KOPT-K1 (cell line): ENCODE results near the gene GALNT7.

ENCODE experiments used
- H3K27ac ChIP-seq: fragments of 200-600 bp; sonication (generic); 2 replicates; pipeline ENCODE4 v1.5.1; 2016; ENCODE audit warnings: antibody characterized with exemption, mild to moderate bottlenecking, low read depth, low read length; ENCODE audit not compliant: poor library complexity, severe bottlenecking
- H3K36me3 ChIP-seq: fragments of 200-600 bp; sonication (generic); 2 replicates; pipeline ENCODE4 v1.5.1; 2017; ENCODE audit warnings: antibody characterized with exemption, mild to moderate bottlenecking, low read length, moderate library complexity; ENCODE audit not compliant: insufficient read depth
- H3K9me3 ChIP-seq: fragments of 200-600 bp; sonication (generic); 2 replicates; pipeline ENCODE4 v1.5.1; 2017; ENCODE audit warnings: antibody characterized with exemption, low read length, mild to moderate bottlenecking; ENCODE audit not compliant: insufficient read depth, poor library complexity, severe bottlenecking

The GALNT7 gene

DNA sequence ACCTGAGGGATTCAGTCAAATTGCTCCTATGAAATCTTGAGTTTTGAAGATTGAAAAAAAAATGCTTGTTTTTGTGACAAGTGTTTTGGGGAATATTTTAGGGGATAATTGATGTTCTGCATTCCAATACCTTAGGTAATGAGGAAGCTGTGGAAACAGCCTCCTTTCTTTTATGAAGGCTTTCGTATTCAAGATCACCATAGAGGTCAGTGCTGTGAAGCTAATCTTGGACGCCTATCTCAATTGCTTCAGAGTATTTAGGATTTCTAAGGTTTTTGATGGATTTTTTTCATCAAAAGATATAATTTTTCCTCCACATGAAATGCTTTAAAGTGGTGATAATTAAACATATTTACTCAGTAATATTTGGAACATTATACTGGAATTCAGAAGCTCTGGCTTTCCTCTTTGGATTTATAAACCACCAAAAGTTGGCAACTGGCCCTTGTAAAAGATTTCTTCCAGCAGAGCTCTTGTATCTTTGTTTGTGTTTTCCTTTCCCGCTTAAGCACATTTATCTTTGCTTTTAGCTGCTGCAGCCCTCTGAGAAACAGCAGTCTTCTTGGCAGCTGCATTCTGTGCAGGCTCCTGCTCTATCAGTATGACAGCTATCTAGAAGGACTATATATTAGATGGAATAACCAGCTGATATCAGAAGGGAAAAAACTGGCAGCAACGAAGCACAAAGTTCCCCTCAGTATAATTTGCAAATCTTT lies 101.9 kb downstream of the GALNT7 start:
- peaks cover 11% of the 10 kb centered on the region for H3K36me3 ChIP-seq
- H3K27ac ChIP-seq: no peak overlapping the region
- H3K9me3 ChIP-seq: peaks cover 19% of the 10 kb centered on the region

- H3K9me3 ChIP-seq: peaks cover 22% of the 10 kb centered on the region
- peaks cover 11% of the 10 kb centered on the region for H3K36me3 ChIP-seq
- no peak overlapping the region for H3K27ac ChIP-seq
Measured at GRCh38 chr4:173272314-173272713, 103.7 kb downstream of the GALNT7 start.

DNA sequence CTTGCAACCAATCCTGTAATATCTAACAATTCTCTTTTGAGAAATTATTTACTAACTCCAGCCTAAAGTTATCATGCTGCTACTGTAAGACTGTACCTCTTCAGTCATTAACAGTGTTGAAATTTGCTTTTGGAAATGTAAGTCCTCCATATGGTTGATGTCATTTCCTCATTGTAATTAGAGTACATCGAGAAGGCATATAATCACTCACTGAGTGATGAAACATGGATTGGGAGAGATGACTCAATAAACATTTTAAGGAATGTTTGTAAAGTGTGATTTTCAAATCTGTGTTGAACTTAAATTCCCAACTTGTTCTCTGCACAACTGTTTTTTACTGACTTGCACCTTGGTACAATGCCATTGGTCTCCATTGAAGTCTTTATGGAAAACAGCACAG lies 104.4 kb downstream of the GALNT7 start:
- Histone ChIP-seq H3K9me3 (peaks cover 22% of the 10 kb centered on the region), H3K36me3 (peaks cover 11% of the 10 kb centered on the region), H3K27ac (no peak overlapping the region)

- H3K27ac ChIP-seq: no peak overlapping the region
- peaks cover 11% of the 10 kb centered on the region for H3K36me3 ChIP-seq
- peaks cover 22% of the 10 kb centered on the region for H3K9me3 ChIP-seq
Measured at GRCh38 chr4:173273941-173274340, 105.3 kb downstream of the GALNT7 start.

- Histone ChIP-seq H3K9me3 (peaks cover 22% of the 10 kb centered on the region), H3K27ac (no peak overlapping the region), H3K36me3 (peaks cover 11% of the 10 kb centered on the region)
Measured at GRCh38 chr4:173274744-173275143, 106.1 kb downstream of the GALNT7 start.

DNA sequence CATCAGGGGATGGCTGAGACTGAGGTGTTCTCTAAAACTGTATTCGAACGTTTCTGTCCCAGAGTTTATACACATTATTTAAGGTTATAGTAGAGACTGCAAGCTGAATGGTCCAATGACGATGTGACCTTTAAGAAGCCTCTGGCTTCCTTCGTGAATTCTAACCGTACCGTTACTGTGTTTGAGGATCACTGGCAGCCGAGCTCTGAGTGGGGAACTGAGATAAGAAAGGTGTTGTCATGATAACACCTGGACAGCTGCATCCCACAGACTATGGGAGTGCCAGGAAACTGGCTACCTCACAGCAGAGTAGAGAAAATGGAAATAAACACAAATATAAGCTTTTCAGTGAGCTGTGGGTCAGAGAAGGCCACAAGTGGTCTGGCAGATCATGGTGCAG lies 106.5 kb downstream of the GALNT7 start:
- peaks cover 22% of the 10 kb centered on the region for H3K9me3 ChIP-seq
- peaks cover 11% of the 10 kb centered on the region for H3K36me3 ChIP-seq
- H3K27ac ChIP-seq: no peak overlapping the region

DNA sequence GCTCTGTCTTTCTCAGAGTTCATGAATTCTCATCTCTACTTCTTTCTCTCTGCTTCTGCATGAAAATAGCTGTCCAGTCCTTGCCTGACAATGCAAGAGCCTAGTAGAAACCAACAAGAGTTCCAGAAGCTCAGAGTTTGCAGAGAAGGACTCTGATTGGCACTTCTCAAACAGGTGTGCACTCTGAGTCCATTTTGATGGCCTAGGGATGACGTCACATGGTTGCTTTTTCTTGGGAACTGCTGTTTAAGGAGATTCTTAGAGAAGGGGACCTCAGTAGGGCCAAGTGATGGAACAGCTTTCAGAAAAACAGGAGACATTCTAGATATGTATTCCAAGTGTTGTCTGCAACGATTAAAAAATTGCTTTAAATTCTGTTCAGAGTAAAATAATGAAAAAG lies 108.7 kb downstream of the GALNT7 start:
- Histone ChIP-seq H3K36me3 (peaks cover 11% of the 10 kb centered on the region), H3K9me3 (peaks cover 27% of the 10 kb centered on the region), H3K27ac (no peak overlapping the region)

GRCh38 chr4:173280998-173281397 lies 112.4 kb downstream of the GALNT7 start:
- Histone ChIP-seq H3K9me3 (peaks cover 32% of the 10 kb centered on the region), H3K36me3 (peaks cover 5% of the 10 kb centered on the region; the same call in 1 of the 2 replicates), H3K27ac (no peak overlapping the region)

DNA sequence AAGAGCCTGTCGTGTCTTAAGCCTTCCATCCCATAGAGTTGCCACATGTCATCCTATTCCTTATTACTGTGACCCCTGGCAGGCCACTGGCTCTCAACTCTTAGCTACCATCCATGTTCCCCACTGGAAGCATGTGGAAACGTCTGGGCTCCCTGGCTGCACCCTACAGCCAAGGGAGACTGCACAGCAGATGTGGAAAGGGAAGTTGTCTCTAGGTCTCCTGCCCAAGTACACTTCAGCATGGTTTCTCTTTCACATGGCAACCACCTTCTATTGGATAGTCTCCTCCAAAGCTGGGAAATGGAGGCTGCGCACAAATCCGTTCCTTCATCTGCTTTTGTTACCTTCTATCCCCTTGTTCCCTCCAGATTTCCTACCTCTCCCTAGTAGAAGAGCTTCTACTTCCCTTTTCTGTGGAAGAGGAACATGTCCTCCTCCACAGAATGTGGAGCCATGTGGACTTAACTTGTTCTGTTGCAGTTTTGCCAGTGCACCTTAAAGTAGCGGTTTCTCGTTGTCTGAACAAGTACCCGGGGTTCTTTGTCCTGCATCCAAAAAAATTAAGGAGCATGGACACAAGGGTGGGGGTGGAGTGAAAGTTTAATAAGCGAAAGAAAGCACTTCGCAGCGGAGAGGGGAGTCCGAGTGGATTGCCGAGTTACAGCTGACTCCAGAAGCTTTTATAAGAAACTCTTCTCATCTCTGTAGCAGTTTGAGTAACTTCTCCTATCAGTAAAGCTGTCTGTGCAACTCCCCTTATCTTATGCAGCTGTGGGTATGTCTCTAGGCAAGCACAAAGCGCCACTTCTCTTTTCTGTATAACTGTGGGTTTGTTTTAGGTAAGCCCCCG lies 113.0 kb downstream of the GALNT7 start:
- Histone ChIP-seq H3K9me3 (peaks cover 38% of the 10 kb centered on the region), H3K36me3 (peaks cover 11% of the 10 kb centered on the region), H3K27ac (no peak overlapping the region)

DNA sequence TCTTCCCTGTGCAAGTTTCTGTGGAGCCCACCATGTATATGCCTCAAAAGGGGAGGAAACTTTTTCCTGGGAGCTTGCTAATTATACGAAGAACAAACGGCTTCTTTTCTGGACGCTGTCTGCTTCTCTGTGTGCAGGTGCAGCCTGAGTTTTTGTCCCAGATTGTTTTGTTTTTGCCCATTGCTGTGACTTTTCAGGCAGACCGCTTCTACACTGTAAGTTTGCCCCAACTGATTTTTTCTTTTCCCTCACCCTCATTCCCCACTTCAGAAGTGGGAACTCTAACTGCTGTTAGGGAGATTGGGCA lies 113.6 kb downstream of the GALNT7 start:
- no peak overlapping the region for H3K27ac ChIP-seq
- H3K9me3 ChIP-seq: peaks cover 44% of the 10 kb centered on the region
- peaks cover 14% of the 10 kb centered on the region for H3K36me3 ChIP-seq

DNA sequence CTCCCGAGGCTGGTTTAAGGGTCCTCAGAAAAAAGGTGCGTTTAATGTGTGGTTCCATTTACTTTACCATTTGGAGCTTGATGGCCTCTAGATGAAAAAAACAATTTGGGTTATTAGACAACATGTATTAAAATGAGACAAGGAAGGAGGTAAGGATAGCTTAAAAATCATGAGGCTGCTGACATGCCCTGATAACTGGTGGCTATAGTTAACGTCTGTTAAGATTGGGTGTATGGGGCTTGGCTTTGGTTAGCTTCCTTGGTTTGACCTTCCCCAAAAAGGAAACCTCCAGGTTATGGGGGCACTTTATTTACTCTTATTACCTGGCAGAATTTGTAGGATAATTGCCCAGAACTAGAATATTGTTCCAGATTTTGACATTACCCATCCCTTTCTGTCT lies 114.0 kb downstream of the GALNT7 start:
- peaks cover 48% of the 10 kb centered on the region for H3K9me3 ChIP-seq
- peaks cover 14% of the 10 kb centered on the region for H3K36me3 ChIP-seq
- H3K27ac ChIP-seq: no peak overlapping the region

- Histone ChIP-seq H3K27ac (no peak overlapping the region), H3K36me3 (peaks cover 14% of the 10 kb centered on the region), H3K9me3 (peaks cover 50% of the 10 kb centered on the region)
Measured at GRCh38 chr4:173284463-173284862, 115.9 kb downstream of the GALNT7 start.

DNA sequence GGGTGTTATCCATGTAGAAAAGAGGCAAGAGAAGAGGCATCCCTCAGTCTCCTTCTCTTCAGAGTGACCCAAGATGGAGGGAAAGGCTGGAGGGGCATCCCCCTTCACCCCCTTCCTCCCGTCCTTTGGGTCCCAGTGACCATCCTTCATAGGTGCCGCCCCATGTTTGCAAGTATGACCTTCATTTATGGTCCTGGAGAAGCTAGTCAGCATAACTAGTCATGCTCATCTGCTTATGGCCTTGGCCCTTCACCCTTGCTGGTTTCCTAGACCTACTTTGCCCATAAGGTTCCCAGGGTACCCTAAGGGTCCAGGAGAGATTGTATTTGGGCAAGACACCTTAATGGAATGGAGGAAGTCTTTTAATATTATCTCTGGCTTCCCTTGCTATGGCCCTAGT lies 118.9 kb downstream of the GALNT7 start:
- peaks cover 45% of the 10 kb centered on the region for H3K9me3 ChIP-seq
- peaks cover 14% of the 10 kb centered on the region for H3K36me3 ChIP-seq
- no peak overlapping the region for H3K27ac ChIP-seq

DNA sequence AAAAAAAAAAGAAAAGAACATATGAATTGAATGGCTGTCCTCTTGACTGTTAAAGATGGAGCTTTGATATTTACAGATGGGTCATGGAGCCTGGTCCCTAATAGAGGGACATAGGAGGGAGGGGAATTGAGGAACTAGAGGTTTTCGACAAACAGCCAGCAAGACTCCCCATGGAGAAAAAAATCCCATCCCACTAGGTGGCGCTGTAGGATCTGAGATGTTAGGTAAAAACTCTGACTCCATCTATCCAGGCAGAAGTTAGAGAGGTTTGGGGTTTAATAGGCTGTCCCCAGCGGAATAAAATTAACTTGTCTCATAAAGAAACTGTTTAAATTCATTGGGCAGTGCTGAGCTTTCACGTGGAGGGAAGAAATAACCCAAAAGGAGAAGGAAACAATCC lies 119.7 kb downstream of the GALNT7 start:
- H3K27ac ChIP-seq: no peak overlapping the region
- H3K36me3 ChIP-seq: peaks cover 14% of the 10 kb centered on the region
- peaks cover 43% of the 10 kb centered on the region for H3K9me3 ChIP-seq

GRCh38 chr4:173288698-173289352 lies 120.2 kb downstream of the GALNT7 start:
- peaks cover 37% of the 10 kb centered on the region for H3K9me3 ChIP-seq
- H3K36me3 ChIP-seq: peaks cover 14% of the 10 kb centered on the region
- H3K27ac ChIP-seq: peak overlapping the region; percentile 11
